GM13977 (cell line): Measurements from ENCODE around the gene PELI2.

ENCODE experiments used
- DNase-seq: peaks from one replicate; pipeline ENCODE4 v3.0.0; 2012; ENCODE audit warnings: low spot score
- CTCF ChIP-seq: IDR thresholded peaks from 2 replicates; pipeline ENCODE4 v1.5.1; 2012; ENCODE audit warnings: mild to moderate bottlenecking, control low read depth; ENCODE audit not compliant: insufficient read depth; ENCODE audit errors: extremely low read depth, missing control alignments
- in situ Hi-C: fragments of 300-500 bp; cut with MboI; formaldehyde crosslinking; loops from one replicate; pipeline ENCODE4 v1.12.0; 2022; ENCODE audit warnings: low sequenced_read_pairs, low pct_unique_long_range_greater_than_20kb, mixed read lengths, inconsistent platforms; ENCODE audit not compliant: unreplicated experiment

Gene PELI2

GRCh38 chr14:56100556-56100955, 17.7 kb upstream of the PELI2 start:
- in situ Hi-C loops, result no loop called here
- no peak for DNase-seq
- no peak for TF ChIP-seq CTCF

- no peak for TF ChIP-seq CTCF
- DNase-seq, result no peak
- in situ Hi-C loops, result no loop called here
Observed at GRCh38 chr14:56102941-56103340, 15.3 kb upstream of the PELI2 start.

- in situ Hi-C loops, result no loop called here
- TF ChIP-seq CTCF, result no peak
- DNase-seq, result no peak
Observed at GRCh38 chr14:56107615-56108014, 10.6 kb upstream of the PELI2 start.

- no peak for TF ChIP-seq CTCF
- in situ Hi-C loops, result no loop called here
- DNase-seq, result no peak
Observed at GRCh38 chr14:56108057-56108456, 10.2 kb upstream of the PELI2 start.

- no peak for DNase-seq
- in situ Hi-C loops, result no loop called here
- no peak for TF ChIP-seq CTCF
Observed at GRCh38 chr14:56112781-56113180, 5.4 kb upstream of the PELI2 start.

- in situ Hi-C loops, result no loop called here
- no peak for TF ChIP-seq CTCF
- DNase-seq, result no peak
Observed at GRCh38 chr14:56115334-56115870, 2.8 kb upstream of the PELI2 start.
